Measurements from ENCODE around the gene AGBL2.

DNA sequence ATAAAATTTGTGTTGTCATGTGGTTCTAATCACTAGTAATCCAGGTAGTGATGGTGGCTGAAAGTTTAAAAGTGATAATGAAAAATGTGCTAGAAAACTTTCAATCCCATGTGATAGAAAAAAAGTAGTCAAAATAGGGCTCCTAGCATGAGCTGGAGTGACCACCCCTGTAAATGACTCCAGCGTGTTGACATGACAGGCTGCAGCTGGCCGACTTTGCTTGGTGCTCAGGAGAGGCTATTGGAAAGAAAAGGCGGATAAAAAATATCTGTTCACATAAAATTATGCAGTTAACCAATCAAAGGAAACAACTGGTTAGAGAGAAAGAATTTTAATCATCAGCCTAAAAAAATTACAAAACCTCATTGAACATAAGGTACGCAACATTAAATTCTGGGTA, 55.9 kb downstream of the AGBL2 start:
- TF ChIP-seq, protein P1, sequence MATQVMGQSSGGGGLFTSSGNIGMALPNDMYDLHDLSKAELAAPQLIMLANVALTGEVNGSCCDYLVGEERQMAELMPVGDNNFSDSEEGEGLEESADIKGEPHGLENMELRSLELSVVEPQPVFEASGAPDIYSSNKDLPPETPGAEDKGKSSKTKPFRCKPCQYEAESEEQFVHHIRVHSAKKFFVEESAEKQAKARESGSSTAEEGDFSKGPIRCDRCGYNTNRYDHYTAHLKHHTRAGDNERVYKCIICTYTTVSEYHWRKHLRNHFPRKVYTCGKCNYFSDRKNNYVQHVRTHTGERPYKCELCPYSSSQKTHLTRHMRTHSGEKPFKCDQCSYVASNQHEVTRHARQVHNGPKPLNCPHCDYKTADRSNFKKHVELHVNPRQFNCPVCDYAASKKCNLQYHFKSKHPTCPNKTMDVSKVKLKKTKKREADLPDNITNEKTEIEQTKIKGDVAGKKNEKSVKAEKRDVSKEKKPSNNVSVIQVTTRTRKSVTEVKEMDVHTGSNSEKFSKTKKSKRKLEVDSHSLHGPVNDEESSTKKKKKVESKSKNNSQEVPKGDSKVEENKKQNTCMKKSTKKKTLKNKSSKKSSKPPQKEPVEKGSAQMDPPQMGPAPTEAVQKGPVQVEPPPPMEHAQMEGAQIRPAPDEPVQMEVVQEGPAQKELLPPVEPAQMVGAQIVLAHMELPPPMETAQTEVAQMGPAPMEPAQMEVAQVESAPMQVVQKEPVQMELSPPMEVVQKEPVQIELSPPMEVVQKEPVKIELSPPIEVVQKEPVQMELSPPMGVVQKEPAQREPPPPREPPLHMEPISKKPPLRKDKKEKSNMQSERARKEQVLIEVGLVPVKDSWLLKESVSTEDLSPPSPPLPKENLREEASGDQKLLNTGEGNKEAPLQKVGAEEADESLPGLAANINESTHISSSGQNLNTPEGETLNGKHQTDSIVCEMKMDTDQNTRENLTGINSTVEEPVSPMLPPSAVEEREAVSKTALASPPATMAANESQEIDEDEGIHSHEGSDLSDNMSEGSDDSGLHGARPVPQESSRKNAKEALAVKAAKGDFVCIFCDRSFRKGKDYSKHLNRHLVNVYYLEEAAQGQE (IDR thresholded peaks at IDR 0.05; ENCODE audit: insufficient read depth in 1 of 2, low read depth in 2 of 2, low read length in 2 of 2), result no peak
- no peak for TF ChIP-seq SIN3A (IDR thresholded peaks at IDR 0.05; ENCODE audit: borderline replicate concordance, insufficient read depth, low read length)
- TF ChIP-seq POLR2AphosphoS5 (IDR thresholded peaks at IDR 0.05; ENCODE audit: low read depth, low read length), result no peak

Measured in PFSK-1 (cell line).